Activated naive CD4-positive, alpha-beta T cell treated with anti-CD3 and anti-CD28 coated beads for 36 hours (primary cell): ENCODE measurements around the gene KCTD5. TPM values are rescaled to one million over a fixed set of nuclear protein-coding genes. Genes with fewer than 3 reads are reported as not detected.
A peak's percentile ranks its signal among the peaks of the same experiment; 100 is the strongest.
"Not testable (repeated sequence)": the region's sequence is repeated elsewhere in the genome, so short reads cannot be mapped to it uniquely, and the experiment has no call there.

ENCODE experiments used
- CTCF ChIA-PET: fragments of 350-600 bp; sonication (Branson Sonifier 250); formaldehyde crosslinking; loops from one replicate; lab custom pipeline; 2021; ENCODE audit warnings: antibody characterized with exemption; lab: Charles Lee
- DNase-seq: peaks from one replicate; pipeline ENCODE4 v3.0.0-alpha.2; 2020
- H3K27ac Mint-ChIP-seq: one replicate; pipeline ENCODE4 v1.8.0; 2021; ENCODE audit warnings: mild to moderate bottlenecking, mixed read lengths
- H3K27me3 Mint-ChIP-seq: one replicate; pipeline ENCODE4 v1.8.0; 2021; ENCODE audit warnings: low read depth, mixed read lengths
- H3K36me3 Mint-ChIP-seq: one replicate; pipeline ENCODE4 v1.8.0; 2021; ENCODE audit warnings: low read depth, mixed read lengths
- H3K4me1 Mint-ChIP-seq: one replicate; pipeline ENCODE4 v1.8.0; 2021; ENCODE audit warnings: low read depth, mixed read lengths
- H3K4me3 Mint-ChIP-seq: one replicate; pipeline ENCODE4 v1.8.0; 2021; ENCODE audit warnings: mild to moderate bottlenecking, moderate library complexity, mixed read lengths
- H3K9me3 Mint-ChIP-seq: one replicate; pipeline ENCODE4 v1.8.0; 2021; ENCODE audit warnings: mixed read lengths
- intact Hi-C: fragments of 100-400 bp; cut with micrococcal nuclease; formaldehyde crosslinking; loops from one replicate; pipeline ENCODE4 v1.15.1; 2023
- total RNA-seq, 2 experiments: library from RNA; stranded (reverse); gene quantifications; one replicate each; pipeline ENCODE4 v1.2.3, GENCODE V29; 2021

The KCTD5 gene, protein sequence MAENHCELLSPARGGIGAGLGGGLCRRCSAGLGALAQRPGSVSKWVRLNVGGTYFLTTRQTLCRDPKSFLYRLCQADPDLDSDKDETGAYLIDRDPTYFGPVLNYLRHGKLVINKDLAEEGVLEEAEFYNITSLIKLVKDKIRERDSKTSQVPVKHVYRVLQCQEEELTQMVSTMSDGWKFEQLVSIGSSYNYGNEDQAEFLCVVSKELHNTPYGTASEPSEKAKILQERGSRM
- total RNA-seq, result 10 to 100 TPM; 21.8 to 24.1 TPM

GRCh38 chr16:2682209-2683021 lies at the start of gene KCTD5:
TSS of gene KCTD5 (plus strand) at chr16:2682523. CDS start at chr16:2682549, 26 bp downstream.
- Mint-ChIP-seq H3K27me3 (no peaks in the 10 kb centered on the region), H3K36me3 (peaks cover 10% of the 10 kb centered on the region), H3K4me1 (peaks cover 22% of the 10 kb centered on the region), H3K9me3 (no peaks in the 10 kb centered on the region), H3K27ac (peak within 1 kb of the TSS; percentile 93), H3K4me3 (peak within 1 kb of the TSS; percentile 97)
- CTCF ChIA-PET, result no interaction called here
- intact Hi-C loops, result loop anchor here (1.0 to 5.0 kb wide), 5 partner anchors 9 to 460 kb away; partner anchors contain the start of genes E4F1, ELOB and SRRM2
- DNase-seq, result peak; percentile 98

DNA sequence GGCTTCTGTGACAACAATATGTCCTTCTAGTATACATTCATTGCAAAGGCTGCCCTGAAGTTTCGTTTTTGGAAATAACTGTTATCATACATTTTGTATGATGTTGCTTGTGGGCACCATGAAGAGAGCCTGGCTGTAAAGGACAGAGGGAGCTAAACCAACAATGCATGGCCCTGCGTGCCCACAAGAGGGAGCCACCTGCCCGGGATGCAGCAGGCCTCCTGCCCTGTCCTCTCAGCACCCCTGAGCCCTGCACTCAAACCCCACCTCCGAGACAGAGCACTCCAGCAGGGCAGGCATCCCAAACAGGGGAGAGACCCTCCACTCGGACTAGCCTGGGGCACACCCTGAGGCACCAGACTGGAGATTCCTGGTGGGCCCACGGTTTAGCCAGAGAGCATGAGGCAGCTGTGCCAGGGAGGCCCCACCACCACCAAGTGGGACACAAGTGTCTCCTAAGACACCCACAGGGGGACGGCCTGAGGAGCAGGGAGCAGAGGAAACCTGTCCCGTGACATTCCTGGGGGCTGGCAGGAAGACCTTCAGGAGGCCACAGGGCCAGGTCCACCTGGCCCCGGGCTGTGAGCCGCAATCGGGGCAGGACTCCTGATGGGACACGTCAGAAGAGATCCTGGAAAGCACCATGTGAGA lies 43.1 kb upstream of the KCTD5 start:
- peak; percentile 82 for DNase-seq
- CTCF ChIA-PET, H3K27ac Mint-ChIP-seq, H3K4me3 Mint-ChIP-seq, H3K36me3 Mint-ChIP-seq, intact Hi-C loops, H3K27me3 Mint-ChIP-seq, H3K9me3 Mint-ChIP-seq, H3K4me1 Mint-ChIP-seq: not testable (repeated sequence)

- H3K9me3 Mint-ChIP-seq, H3K36me3 Mint-ChIP-seq, DNase-seq, H3K27ac Mint-ChIP-seq, H3K4me3 Mint-ChIP-seq, CTCF ChIA-PET, H3K4me1 Mint-ChIP-seq, intact Hi-C loops, H3K27me3 Mint-ChIP-seq: not testable (repeated sequence)
Measured at GRCh38 chr16:2639722-2640072, 42.6 kb upstream of the KCTD5 start.

DNA sequence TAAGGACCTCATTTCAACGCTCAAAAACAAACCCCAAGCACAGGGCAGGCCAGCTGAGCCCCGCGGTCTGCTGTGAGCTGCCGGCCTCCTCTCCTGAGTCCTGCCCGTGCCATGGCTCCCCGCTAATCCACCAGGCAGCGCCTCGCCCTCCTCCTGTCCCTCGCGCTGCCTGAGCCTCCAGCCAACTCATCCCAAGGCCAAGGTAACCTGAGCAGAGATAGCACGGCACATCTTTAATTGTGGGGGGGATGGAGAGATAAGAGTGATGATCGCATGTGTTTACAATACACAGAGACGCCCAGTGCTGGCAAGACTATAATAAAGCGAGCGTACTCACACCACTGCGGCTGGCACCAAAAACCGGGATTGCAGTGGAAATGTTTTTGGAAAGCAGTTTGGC lies 39.8 kb upstream of the KCTD5 start:
- H3K4me1 Mint-ChIP-seq, H3K27ac Mint-ChIP-seq, H3K36me3 Mint-ChIP-seq, H3K9me3 Mint-ChIP-seq, CTCF ChIA-PET, DNase-seq, H3K4me3 Mint-ChIP-seq, intact Hi-C loops, H3K27me3 Mint-ChIP-seq: not testable (repeated sequence)

GRCh38 chr16:2644754-2645453 lies 37.4 kb upstream of the KCTD5 start:
- H3K4me3 Mint-ChIP-seq, DNase-seq, H3K27me3 Mint-ChIP-seq, H3K27ac Mint-ChIP-seq, CTCF ChIA-PET, intact Hi-C loops, H3K36me3 Mint-ChIP-seq, H3K9me3 Mint-ChIP-seq, H3K4me1 Mint-ChIP-seq: not testable (repeated sequence)

DNA sequence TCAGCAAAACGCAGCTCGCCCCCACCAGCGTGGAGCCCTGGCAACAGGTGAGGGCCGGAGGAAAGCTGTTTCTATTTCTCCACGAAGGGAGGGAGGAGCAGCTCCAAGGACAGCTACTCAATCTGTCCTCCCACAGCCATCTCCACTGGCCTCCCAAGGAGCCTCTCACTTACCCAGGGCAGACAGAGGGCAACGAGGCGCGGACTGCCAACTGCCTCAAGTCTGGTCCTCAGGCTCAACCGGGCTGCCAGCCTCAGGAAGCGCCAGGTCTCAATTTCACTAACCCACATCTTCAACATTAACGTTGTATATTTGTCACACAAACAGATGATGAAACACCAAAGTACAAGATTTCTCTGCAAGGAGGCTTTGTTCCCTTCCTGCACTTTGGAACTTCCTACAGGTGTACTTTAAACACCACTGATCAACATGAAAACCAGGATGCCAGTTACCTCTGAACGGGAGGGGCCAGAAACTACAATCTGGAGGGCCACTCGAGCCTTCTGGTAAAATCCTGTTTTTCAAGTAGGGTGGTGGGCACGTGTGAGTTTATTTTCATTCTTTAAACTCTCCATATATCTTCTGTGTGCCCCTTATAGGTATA lies 31.0 kb upstream of the KCTD5 start:
- H3K9me3 Mint-ChIP-seq, intact Hi-C loops, DNase-seq, H3K4me1 Mint-ChIP-seq, CTCF ChIA-PET, H3K36me3 Mint-ChIP-seq, H3K27me3 Mint-ChIP-seq, H3K27ac Mint-ChIP-seq, H3K4me3 Mint-ChIP-seq: not testable (repeated sequence)

DNA sequence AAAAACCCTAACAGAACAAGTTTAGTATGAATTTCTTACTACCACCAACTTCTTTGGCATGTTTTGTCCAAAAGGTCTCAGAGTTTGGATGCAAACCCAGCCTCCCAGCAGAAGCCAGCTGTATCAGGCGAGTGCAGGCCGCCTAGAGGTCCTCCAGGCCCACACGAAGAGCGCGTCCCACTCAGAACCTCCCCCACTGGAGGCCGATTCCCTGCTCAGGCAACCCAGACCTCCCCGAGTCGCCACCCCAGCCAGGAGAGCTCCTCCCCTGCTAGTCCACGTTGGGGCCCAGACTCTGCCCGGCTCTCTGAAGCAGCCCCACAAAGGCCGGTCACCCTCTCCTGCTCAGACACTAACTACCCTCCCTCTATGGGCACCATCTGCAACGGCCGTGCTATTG lies 28.4 kb upstream of the KCTD5 start:
- H3K27ac Mint-ChIP-seq, H3K9me3 Mint-ChIP-seq, H3K27me3 Mint-ChIP-seq, DNase-seq, H3K4me3 Mint-ChIP-seq, H3K4me1 Mint-ChIP-seq, H3K36me3 Mint-ChIP-seq, CTCF ChIA-PET, intact Hi-C loops: not testable (repeated sequence)

GRCh38 chr16:2654949-2655348 lies 27.4 kb upstream of the KCTD5 start:
- DNase-seq, intact Hi-C loops, H3K9me3 Mint-ChIP-seq, H3K36me3 Mint-ChIP-seq, H3K27ac Mint-ChIP-seq, H3K4me1 Mint-ChIP-seq, CTCF ChIA-PET, H3K4me3 Mint-ChIP-seq, H3K27me3 Mint-ChIP-seq: not testable (repeated sequence)

DNA sequence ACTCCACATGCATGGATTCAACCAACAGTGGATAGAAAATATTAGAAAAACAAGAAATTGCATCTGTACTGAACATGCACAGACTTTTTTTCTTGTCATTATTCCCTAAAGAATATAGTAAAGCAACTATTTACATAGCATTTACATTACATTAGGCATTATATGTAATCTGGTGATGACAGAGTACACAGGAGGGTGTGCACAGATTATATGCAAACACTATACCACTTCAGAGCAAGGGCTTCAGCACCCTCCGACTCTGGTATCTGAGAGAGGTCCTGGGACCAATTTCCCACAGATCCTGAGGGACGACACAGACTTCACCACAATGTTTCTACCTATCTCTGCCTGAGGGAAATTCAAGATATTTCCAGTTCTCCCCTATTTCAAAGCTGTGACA lies 25.3 kb upstream of the KCTD5 start:
- CTCF ChIA-PET, result no interaction called here
- peaks cover 19% of the 10 kb centered on the region for H3K4me1 Mint-ChIP-seq
- H3K27ac Mint-ChIP-seq, result no peak overlapping the region

GRCh38 chr16:2657803-2658202 lies 24.5 kb upstream of the KCTD5 start:
- DNase-seq, CTCF ChIA-PET, intact Hi-C loops, H3K36me3 Mint-ChIP-seq, H3K27ac Mint-ChIP-seq, H3K4me3 Mint-ChIP-seq, H3K27me3 Mint-ChIP-seq, H3K9me3 Mint-ChIP-seq: not testable (repeated sequence)
- H3K4me1 Mint-ChIP-seq, result peaks cover 22% of the 10 kb centered on the region

More for the DNA sequence above, 25.3 kb upstream of the KCTD5 start:
- intact Hi-C loops, result no loop called here
- Mint-ChIP-seq H3K9me3 (no peaks in the 10 kb centered on the region), H3K27me3 (peaks cover 5% of the 10 kb centered on the region), H3K36me3 (no peaks in the 10 kb centered on the region), H3K4me3 (no peak overlapping the region)
- no peak for DNase-seq

GRCh38 chr16:2659560-2659959 lies 22.8 kb upstream of the KCTD5 start:
- H3K4me3 Mint-ChIP-seq, H3K9me3 Mint-ChIP-seq, DNase-seq, H3K27me3 Mint-ChIP-seq, H3K36me3 Mint-ChIP-seq, CTCF ChIA-PET, intact Hi-C loops, H3K27ac Mint-ChIP-seq: not testable (repeated sequence)
- H3K4me1 Mint-ChIP-seq, result peaks cover 40% of the 10 kb centered on the region
